Measurements from ENCODE around the gene ABCC3.
A peak's percentile ranks its signal among the peaks of the same experiment; 100 is the strongest.

Gene ABCC3

GRCh38 chr17:50637829-50638605 lies 3.3 kb downstream of the ABCC3 start:
- Histone ChIP-seq H3K4me3 (ENCODE audit: extremely low read depth, insufficient read depth, low read length, poor library complexity, severe bottlenecking) (no peak overlapping the region), H3K9me3 (ENCODE audit: control insufficient read depth, low read length) (no peaks in the 10 kb centered on the region), H3K36me3 (ENCODE audit: control insufficient read depth, insufficient read depth, low read length) (no peaks in the 10 kb centered on the region), H3K4me1 (ENCODE audit: control insufficient read depth, insufficient read depth, low read length, poor library complexity, severe bottlenecking) (peaks cover 24% of the 10 kb centered on the region), H3K27ac (ENCODE audit: low read depth, low read length, severe bottlenecking) (no peak overlapping the region)
- WGBS, 2 experiments (ENCODE audit: insufficient coverage in 2 of 2) = 78 to 96% methylated on average over 4 to 6 of the region's 7 CpGs

- peaks cover 24% of the 10 kb centered on the region for H3K4me1 ChIP-seq (ENCODE audit: control insufficient read depth, insufficient read depth, low read length, poor library complexity, severe bottlenecking)
- no peak overlapping the region for H3K27ac ChIP-seq (ENCODE audit: low read depth, low read length, severe bottlenecking)
- no peak overlapping the region for H3K4me3 ChIP-seq (ENCODE audit: extremely low read depth, insufficient read depth, low read length, poor library complexity, severe bottlenecking)
- H3K36me3 ChIP-seq (ENCODE audit: control insufficient read depth, insufficient read depth, low read length) = no peaks in the 10 kb centered on the region
- WGBS, 2 experiments (ENCODE audit: insufficient coverage in 2 of 2) = 80 to 93% methylated on average over 2 of the region's 2 CpGs
- H3K9me3 ChIP-seq (ENCODE audit: control insufficient read depth, low read length) = no peaks in the 10 kb centered on the region
These were observed 3.9 kb downstream of the ABCC3 start for GRCh38 chr17:50638606-50638965.

- H3K9me3 ChIP-seq (ENCODE audit: control insufficient read depth, low read length) = no peaks in the 10 kb centered on the region
- no peaks in the 10 kb centered on the region for H3K36me3 ChIP-seq (ENCODE audit: control insufficient read depth, insufficient read depth, low read length)
- H3K4me3 ChIP-seq (ENCODE audit: extremely low read depth, insufficient read depth, low read length, poor library complexity, severe bottlenecking) = no peak overlapping the region
- peak overlapping the region; percentile 47 for H3K27ac ChIP-seq (ENCODE audit: low read depth, low read length, severe bottlenecking)
- H3K4me1 ChIP-seq (ENCODE audit: control insufficient read depth, insufficient read depth, low read length, poor library complexity, severe bottlenecking) = peaks cover 24% of the 10 kb centered on the region
- WGBS, 2 experiments (ENCODE audit: insufficient coverage in 2 of 2) = 65 to 76% methylated on average over 5 to 6 of the region's 9 CpGs
These were observed 4.5 kb downstream of the ABCC3 start for GRCh38 chr17:50638966-50639713.

GRCh38 chr17:50640686-50641351 lies 6.1 kb downstream of the ABCC3 start:
- Histone ChIP-seq H3K9me3 (ENCODE audit: control insufficient read depth, low read length) (no peaks in the 10 kb centered on the region), H3K36me3 (ENCODE audit: control insufficient read depth, insufficient read depth, low read length) (no peaks in the 10 kb centered on the region), H3K4me1 (ENCODE audit: control insufficient read depth, insufficient read depth, low read length, poor library complexity, severe bottlenecking) (peaks cover 24% of the 10 kb centered on the region), H3K4me3 (ENCODE audit: extremely low read depth, insufficient read depth, low read length, poor library complexity, severe bottlenecking) (no peak overlapping the region), H3K27ac (ENCODE audit: low read depth, low read length, severe bottlenecking) (peak overlapping the region; percentile 16)
- WGBS, 2 experiments (ENCODE audit: insufficient coverage in 2 of 2) = 72 to 79% methylated on average over 6 to 9 of the region's 12 CpGs

GRCh38 chr17:50641357-50641756 lies 6.7 kb downstream of the ABCC3 start:
- 56 to 78% methylated on average over 1 of the region's 3 CpGs for WGBS, 2 experiments (ENCODE audit: insufficient coverage in 2 of 2)
- H3K27ac ChIP-seq (ENCODE audit: low read depth, low read length, severe bottlenecking) = no peak overlapping the region
- H3K4me1 ChIP-seq (ENCODE audit: control insufficient read depth, insufficient read depth, low read length, poor library complexity, severe bottlenecking) = peaks cover 24% of the 10 kb centered on the region

GRCh38 chr17:50642071-50642721 lies 7.5 kb downstream of the ABCC3 start:
- H3K9me3 ChIP-seq (ENCODE audit: control insufficient read depth, low read length) = no peaks in the 10 kb centered on the region
- WGBS, 2 experiments (ENCODE audit: insufficient coverage in 2 of 2) = 92 to 95% methylated on average over 14 to 15 of the region's 15 CpGs

More at GRCh38 chr17:50641357-50641756, 6.7 kb downstream of the ABCC3 start:
- Histone ChIP-seq H3K4me3 (ENCODE audit: extremely low read depth, insufficient read depth, low read length, poor library complexity, severe bottlenecking) (no peak overlapping the region), H3K36me3 (ENCODE audit: control insufficient read depth, insufficient read depth, low read length) (no peaks in the 10 kb centered on the region), H3K9me3 (ENCODE audit: control insufficient read depth, low read length) (no peaks in the 10 kb centered on the region)

GRCh38 chr17:50642722-50643656 lies 8.3 kb downstream of the ABCC3 start:
- H3K4me3 ChIP-seq (ENCODE audit: extremely low read depth, insufficient read depth, low read length, poor library complexity, severe bottlenecking) = no peak overlapping the region
- 94 to 95% methylated on average over 8 to 10 of the region's 10 CpGs for WGBS, 2 experiments (ENCODE audit: insufficient coverage in 2 of 2)
- H3K9me3 ChIP-seq (ENCODE audit: control insufficient read depth, low read length) = no peaks in the 10 kb centered on the region
- H3K36me3 ChIP-seq (ENCODE audit: control insufficient read depth, insufficient read depth, low read length) = no peaks in the 10 kb centered on the region
- H3K4me1 ChIP-seq (ENCODE audit: control insufficient read depth, insufficient read depth, low read length, poor library complexity, severe bottlenecking) = peaks cover 24% of the 10 kb centered on the region
- H3K27ac ChIP-seq (ENCODE audit: low read depth, low read length, severe bottlenecking) = no peak overlapping the region

More at GRCh38 chr17:50642071-50642721, 7.5 kb downstream of the ABCC3 start:
- Histone ChIP-seq H3K4me1 (ENCODE audit: control insufficient read depth, insufficient read depth, low read length, poor library complexity, severe bottlenecking) (peaks cover 24% of the 10 kb centered on the region), H3K4me3 (ENCODE audit: extremely low read depth, insufficient read depth, low read length, poor library complexity, severe bottlenecking) (no peak overlapping the region), H3K36me3 (ENCODE audit: control insufficient read depth, insufficient read depth, low read length) (no peaks in the 10 kb centered on the region), H3K27ac (ENCODE audit: low read depth, low read length, severe bottlenecking) (no peak overlapping the region)

- Histone ChIP-seq H3K9me3 (ENCODE audit: control insufficient read depth, low read length) (no peaks in the 10 kb centered on the region), H3K27ac (ENCODE audit: low read depth, low read length, severe bottlenecking) (no peak overlapping the region), H3K36me3 (ENCODE audit: control insufficient read depth, insufficient read depth, low read length) (no peaks in the 10 kb centered on the region), H3K4me3 (ENCODE audit: extremely low read depth, insufficient read depth, low read length, poor library complexity, severe bottlenecking) (no peak overlapping the region), H3K4me1 (ENCODE audit: control insufficient read depth, insufficient read depth, low read length, poor library complexity, severe bottlenecking) (peaks cover 5% of the 10 kb centered on the region)
- WGBS, 2 experiments (ENCODE audit: insufficient coverage in 2 of 2) = 91 to 96% methylated on average over 2 to 3 of the region's 3 CpGs
These were observed 11.3 kb downstream of the ABCC3 start for GRCh38 chr17:50645748-50646682.

GRCh38 chr17:50647187-50647586 lies 12.5 kb downstream of the ABCC3 start:
- no peak overlapping the region for H3K4me3 ChIP-seq (ENCODE audit: extremely low read depth, insufficient read depth, low read length, poor library complexity, severe bottlenecking)
- no peaks in the 10 kb centered on the region for H3K36me3 ChIP-seq (ENCODE audit: control insufficient read depth, insufficient read depth, low read length)
- 96 to 100% methylated on average over 2 of the region's 2 CpGs for WGBS, 2 experiments (ENCODE audit: insufficient coverage in 2 of 2)
- no peaks in the 10 kb centered on the region for H3K4me1 ChIP-seq (ENCODE audit: control insufficient read depth, insufficient read depth, low read length, poor library complexity, severe bottlenecking)
- no peaks in the 10 kb centered on the region for H3K9me3 ChIP-seq (ENCODE audit: control insufficient read depth, low read length)
- H3K27ac ChIP-seq (ENCODE audit: low read depth, low read length, severe bottlenecking) = no peak overlapping the region

All from mesodermal cell (in vitro differentiated cells).